ENCODE results near the gene HSPA12B. TPM values are rescaled to one million over a fixed set of nuclear protein-coding genes. Genes with fewer than 3 reads are reported as not detected.
A peak's percentile ranks its signal among the peaks of the same experiment; 100 is the strongest.

Gene HSPA12B
- total and polyA plus RNA-seq, 2 of the 13 experiments (the other 11 are each of a cell fraction or from before 2014, with no cell fraction given): 0.01 TPM; not detected in 1

DNA sequence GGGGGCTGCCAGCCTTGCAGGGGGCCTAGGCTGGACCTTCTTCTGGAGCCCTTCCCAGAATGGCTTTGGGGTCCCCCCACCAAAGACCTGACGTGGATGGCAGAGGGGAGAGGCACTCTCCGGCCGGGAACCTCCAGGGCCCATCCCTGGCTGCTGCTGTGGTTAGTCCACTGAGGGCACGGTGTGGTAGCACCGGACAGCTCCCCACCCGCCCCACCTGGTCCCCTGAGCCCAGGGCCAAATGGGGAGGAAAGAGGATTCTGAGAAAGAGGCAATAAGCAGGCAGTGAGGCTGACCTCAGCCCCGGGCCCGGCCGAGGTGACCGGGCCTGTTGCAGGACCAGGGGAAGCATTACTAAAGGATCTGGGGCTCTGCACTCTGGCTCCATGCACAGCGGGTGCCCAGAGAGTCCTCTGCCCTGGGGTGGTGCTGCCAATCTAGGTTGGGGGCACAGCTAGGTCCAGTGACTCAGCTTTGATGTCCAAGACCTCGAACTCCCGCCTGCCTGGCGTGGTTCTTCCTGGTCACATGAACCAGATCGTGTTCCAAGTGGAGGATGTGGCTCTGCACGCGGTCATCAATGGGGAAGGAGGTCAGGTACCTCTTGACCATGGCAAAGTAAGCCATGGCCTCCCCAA is 51.9 kb downstream of the HSPA12B start:
- BruUV-seq (replicated peaks): TSS peak; percentile 90
- DNase-seq (ENCODE audit: low spot score) (no peak), ATAC-seq (no peak), FAIRE-seq (no peak)
- Histone ChIP-seq H3K9ac (ENCODE audit: insufficient read depth, low read depth, low read length) (no peak overlapping the region), H3K4me2 (ENCODE audit: low read depth, low read length) (peak overlapping the region; percentile 94), H3K36me3 (replicated peaks in 1 of 2; ENCODE audit: control insufficient read depth in 1 of 2, insufficient read depth in 2 of 2, low read length in 2 of 2) (no peaks in the 10 kb centered on the region), H3K79me2 (ENCODE audit: insufficient read depth, low read length) (peaks cover 9% of the 10 kb centered on the region), H2AFZ (ENCODE audit: low read length) (no peak overlapping the region), H3K4me1 (ENCODE audit: insufficient read depth, low read length) (peaks cover 81% of the 10 kb centered on the region), H3K27ac (ENCODE audit: extremely low read length, insufficient read depth, low read length) (no peak overlapping the region), H3K4me3 (replicated peaks in 1 of 3; ENCODE audit: insufficient read depth in 1 of 3, low read depth in 2 of 3, low read length in 3 of 3) (no peak overlapping the region), H4K20me1 (ENCODE audit: insufficient read depth, low read length) (peaks cover 5% of the 10 kb centered on the region; the same call in 1 of the 2 replicates), H3K27me3 (ENCODE audit: control insufficient read depth in 1 of 2, insufficient read depth in 2 of 2, low read length in 2 of 2) (peaks cover 0 to 23% of the 10 kb centered on the region in 2 experiments; a peak in 4 of 5 replicates), H3K9me3 (ENCODE audit: low read length) (no peaks in the 10 kb centered on the region)
- intact Hi-C loops (cut with micrococcal nuclease; ENCODE audit: unreplicated experiment) (loop anchor here (5.0 kb wide), 1 partner anchor 308 kb away; no protein-coding TSS in a partner anchor), in situ Hi-C loops (cut with HindIII; ENCODE audit: extremely low pct_ligation_motif_present, low pct_unique_long_range_greater_than_20kb) (loop anchor here (5.0 kb wide), 1 partner anchor 33 kb away; no protein-coding TSS in a partner anchor)
- WGBS (ENCODE audit: low lambda C conversion rate): 95% methylated on average over 11 of the region's 17 CpGs
- CTCF ChIA-PET (ENCODE audit: low intra/inter-chr PET ratio, low total read pairs): no interaction called here
- POLR2A ChIA-PET: interaction anchor here (7.6 to 10.4 kb wide), 2 partner anchors 16 to 35 kb away, joined by 74 to 134 read pairs; partner anchors contain the start of genes ADISSP and AP5S1
- TF ChIP-seq BORCS8-MEF2B (CRISPR knock-in tag; IDR thresholded peaks at IDR 0.05) (peak; percentile 29; the same call in 1 of the 2 replicates), PAF1 (CRISPR knock-in tag; IDR thresholded peaks at IDR 0.05) (no peak), ARNT (IDR thresholded peaks at IDR 0.05) (no peak), SRY (CRISPR knock-in tag; IDR thresholded peaks at IDR 0.05) (0 out of 2 replicates have a peak, but pooled peaks have one; percentile 49), ZBTB7A (CRISPR knock-in tag; IDR thresholded peaks at IDR 0.05) (0 out of 2 replicates have a peak, but pooled peaks have one; percentile 7), KAT2B (IDR thresholded peaks at IDR 0.05; ENCODE audit: borderline replicate concordance, low read depth, low read length) (no peak), ARID4A (CRISPR knock-in tag; IDR thresholded peaks at IDR 0.05; ENCODE audit: borderline replicate concordance) (no peak; the same call in 1 of the 2 replicates), AGO2 (optimal IDR thresholded peaks at IDR 0.05; ENCODE audit: low read depth, low read length) (peak; percentile 87), HDAC6 (IDR thresholded peaks at IDR 0.05; ENCODE audit: low read depth, low read length) (no peak), ZNF160 (CRISPR knock-in tag; IDR thresholded peaks at IDR 0.05) (peak; percentile 2; the same call in 1 of the 2 replicates), ZNF788 (CRISPR knock-in tag; IDR thresholded peaks at IDR 0.05; ENCODE audit: borderline replicate concordance) (0 out of 2 replicates have a peak, but pooled peaks have one; percentile 23), ZNF282 (IDR thresholded peaks at IDR 0.05; ENCODE audit: partially characterized antibody) (no peak), CAMTA2 (CRISPR knock-in tag; IDR thresholded peaks at IDR 0.05; ENCODE audit: borderline replicate concordance) (no peak)
- TF ChIP-seq, protein P1, sequence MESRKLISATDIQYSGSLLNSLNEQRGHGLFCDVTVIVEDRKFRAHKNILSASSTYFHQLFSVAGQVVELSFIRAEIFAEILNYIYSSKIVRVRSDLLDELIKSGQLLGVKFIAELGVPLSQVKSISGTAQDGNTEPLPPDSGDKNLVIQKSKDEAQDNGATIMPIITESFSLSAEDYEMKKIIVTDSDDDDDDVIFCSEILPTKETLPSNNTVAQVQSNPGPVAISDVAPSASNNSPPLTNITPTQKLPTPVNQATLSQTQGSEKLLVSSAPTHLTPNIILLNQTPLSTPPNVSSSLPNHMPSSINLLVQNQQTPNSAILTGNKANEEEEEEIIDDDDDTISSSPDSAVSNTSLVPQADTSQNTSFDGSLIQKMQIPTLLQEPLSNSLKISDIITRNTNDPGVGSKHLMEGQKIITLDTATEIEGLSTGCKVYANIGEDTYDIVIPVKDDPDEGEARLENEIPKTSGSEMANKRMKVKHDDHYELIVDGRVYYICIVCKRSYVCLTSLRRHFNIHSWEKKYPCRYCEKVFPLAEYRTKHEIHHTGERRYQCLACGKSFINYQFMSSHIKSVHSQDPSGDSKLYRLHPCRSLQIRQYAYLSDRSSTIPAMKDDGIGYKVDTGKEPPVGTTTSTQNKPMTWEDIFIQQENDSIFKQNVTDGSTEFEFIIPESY (CRISPR knock-in tag; IDR thresholded peaks at IDR 0.05): peak; percentile 79
- TF ChIP-seq, protein P2, sequence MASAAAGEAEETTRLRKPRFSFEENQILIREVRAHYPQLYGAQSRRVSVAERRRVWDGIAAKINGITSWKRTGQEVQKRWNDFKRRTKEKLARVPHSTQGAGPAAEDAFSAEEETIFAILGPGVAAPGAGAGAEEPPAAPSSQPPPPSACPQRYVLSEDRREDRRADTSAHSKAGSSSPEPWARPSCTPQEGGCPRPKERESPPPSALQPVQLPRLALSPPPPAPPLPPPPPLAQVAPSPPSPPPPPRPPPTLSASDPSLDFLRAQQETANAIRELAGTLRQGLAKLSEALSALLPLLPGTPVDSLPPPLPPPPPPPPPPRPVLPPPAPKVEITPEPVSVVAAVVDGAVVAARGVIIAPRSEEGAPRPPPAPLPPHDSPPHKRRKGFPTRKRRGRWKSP (CRISPR knock-in tag; IDR thresholded peaks at IDR 0.05): no peak

All from HepG2 (cell line).